T1000 (cell line): ENCODE data around the gene HOXB4.
"Not testable (repeated sequence)": the region's sequence is repeated elsewhere in the genome, so short reads cannot be mapped to it uniquely, and the experiment has no call there.

Experiments
- DNase-seq: peaks from one replicate; lab custom pipeline; 2025; ENCODE audit warnings: mixed read lengths; lab: John Stamatoyannopoulos, UW

HOXB4 gene

DNA sequence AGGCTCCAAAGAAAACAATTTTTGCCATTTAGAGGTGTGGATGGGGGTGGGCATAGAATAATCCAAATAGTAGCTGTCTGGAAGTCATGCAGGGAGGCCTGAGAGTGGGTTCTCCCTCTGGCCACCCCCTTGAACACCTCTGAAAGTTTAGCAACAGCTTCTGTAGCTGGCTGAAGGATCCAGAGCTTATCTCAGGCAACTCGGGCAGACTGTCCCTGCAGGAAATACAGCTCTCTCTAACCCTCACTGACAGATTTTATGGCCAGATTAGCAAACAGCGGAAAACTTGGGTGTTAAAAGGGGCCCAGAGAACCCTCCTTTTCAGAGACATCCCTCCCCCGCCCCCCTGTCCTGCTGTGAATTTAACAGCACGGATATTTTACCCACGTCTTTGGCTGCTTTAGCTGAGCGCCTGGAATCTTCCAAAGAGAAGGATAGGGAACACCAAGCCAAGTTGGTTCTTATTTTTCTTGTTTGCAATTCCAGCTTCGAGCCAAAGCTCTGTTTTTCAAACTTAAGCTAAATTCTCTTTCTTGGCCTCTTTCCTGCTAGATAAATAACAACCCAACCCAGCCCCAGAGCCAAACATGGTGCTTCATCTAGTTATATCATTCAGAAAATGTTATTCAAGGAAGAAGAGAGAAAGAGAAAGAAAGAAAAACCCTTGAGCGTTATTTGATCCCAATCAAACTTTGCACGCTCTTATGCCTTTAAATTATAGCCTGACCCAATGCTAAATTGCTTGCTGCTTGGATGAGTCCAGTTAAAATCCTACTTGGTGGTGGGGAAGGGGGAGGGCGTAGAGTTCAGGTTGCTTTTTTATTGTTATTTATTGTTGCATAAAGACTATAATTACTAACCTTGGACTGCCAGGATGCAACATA lies 31.0 kb downstream of the HOXB4 start:
- no peak for DNase-seq

GRCh38 chr17:48546137-48546923 lies 31.8 kb downstream of the HOXB4 start:
- DNase-seq = no peak

DNA sequence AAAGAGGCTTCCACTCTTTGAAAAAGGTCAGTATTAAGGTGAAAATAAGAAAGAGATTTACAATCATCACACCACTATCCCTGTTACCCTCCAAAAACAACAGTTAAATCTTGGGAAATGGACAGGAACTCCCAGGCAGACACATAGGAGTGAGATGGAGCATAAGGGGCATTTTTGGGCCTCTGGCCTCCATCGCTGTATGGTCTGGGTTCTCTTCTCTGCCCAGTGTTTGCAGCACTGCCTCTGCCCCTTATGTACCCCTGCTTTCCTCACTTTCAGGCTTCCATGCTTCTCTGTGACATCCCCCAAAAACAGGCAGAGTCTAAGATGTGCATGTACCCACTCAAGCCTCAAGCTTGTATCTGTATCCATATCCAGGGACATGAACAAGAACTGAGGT lies 32.6 kb downstream of the HOXB4 start:
- no peak for DNase-seq

- no peak for DNase-seq
Measured at GRCh38 chr17:48545022-48545375, 33.2 kb downstream of the HOXB4 start, which contains the start of gene HOXB2. Gene HOXB2 (minus strand): TSS chr17:48545109. CDS start chr17:48544911, 198 bp downstream.

DNA sequence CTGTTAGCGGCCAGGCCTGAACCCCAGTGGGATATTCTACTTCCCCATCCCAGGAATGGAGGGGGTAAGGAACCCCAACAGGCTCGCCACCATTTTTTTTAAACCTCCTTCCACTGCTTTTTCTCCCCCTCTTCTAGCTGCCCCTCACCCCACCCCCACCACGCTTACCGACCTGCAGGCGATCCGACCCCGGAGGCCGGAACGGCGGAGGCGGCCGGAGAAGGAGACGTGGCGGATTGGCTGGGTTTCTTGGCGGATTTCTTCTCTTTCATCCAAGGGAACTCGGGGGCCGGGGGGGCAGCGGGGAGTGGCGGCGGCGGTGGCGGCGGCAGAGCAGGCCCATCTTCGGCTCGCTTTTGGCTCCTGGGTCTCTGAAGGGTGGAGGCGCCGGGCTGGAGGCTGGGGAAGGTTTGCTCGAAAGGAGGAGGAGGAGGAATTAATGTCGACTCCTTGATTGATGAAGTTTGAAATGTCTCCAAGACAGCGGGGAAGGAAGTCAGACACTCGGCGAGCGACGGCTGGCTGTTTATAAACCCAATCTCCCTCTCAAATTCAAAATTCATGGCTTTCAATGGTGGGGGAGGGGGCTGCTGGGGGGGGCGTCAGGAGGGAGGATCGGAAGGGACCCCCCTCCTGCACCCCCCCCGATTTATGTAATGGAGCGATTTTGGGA lies 33.7 kb downstream of the HOXB4 start:
- peak; percentile 37 for DNase-seq

DNA sequence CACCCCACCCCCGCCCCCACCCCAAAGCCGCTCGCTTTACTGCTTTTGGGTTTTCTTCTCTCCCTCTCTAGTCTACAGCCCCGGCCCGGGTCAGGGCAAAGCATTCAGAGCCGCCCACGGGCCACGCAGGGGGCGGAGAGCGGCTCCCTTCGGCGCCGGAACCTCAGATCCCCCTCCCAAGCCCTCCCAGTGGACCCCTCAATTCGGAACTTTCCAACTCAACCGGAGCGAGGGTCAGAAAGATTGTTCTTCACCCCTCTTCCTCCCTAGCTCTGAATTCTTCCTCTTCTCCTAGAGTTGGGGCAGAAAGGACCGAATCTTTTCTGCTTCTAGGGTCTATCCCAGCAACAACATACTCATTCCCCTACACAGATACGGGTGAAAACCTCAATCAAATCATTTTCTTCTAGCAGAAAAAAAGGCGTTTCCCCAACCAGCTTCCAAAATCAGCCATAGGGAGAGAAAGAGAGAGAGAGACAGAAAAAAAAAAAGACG lies 34.2 kb downstream of the HOXB4 start:
- DNase-seq = no peak

DNA sequence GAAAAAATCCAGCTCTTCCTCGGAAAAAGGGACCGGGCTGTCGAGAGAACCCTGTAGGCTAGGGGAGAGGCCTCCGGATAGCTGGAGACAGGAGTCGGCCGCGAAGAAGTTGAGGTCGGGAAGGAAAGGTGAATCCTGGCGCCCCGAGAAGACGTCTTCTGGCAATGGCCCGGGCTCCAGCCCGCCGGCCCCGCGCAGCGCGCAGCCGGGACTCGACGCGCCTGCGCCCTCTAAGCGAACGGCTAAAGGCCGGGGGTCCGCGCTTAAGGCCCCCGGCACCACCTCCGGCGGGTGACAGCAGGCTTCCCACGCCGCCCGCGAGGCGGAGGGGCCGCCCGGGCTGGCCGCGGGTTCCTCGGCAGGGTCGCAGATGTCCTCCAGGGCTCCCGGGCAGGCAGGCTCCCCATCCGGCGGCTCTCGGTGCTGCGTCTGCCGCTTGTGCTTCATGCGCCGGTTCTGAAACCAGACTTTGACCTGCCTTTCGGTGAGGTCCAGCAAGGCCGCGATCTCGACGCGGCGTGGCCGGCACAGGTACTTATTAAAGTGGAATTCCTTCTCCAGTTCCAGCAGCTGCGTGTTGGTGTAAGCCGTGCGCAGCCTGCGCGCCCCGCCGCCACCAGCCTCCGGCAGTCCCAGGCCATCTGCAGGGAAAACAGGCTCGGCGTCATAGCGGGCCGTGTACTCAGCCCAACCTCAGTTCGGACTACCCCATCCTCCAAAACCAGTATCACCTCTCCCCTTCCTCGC lies 34.9 kb downstream of the HOXB4 start:
- peak; percentile 62 for DNase-seq

GRCh38 chr17:48542698-48543106 lies 35.4 kb downstream of the HOXB4 start:
- no peak for DNase-seq

DNA sequence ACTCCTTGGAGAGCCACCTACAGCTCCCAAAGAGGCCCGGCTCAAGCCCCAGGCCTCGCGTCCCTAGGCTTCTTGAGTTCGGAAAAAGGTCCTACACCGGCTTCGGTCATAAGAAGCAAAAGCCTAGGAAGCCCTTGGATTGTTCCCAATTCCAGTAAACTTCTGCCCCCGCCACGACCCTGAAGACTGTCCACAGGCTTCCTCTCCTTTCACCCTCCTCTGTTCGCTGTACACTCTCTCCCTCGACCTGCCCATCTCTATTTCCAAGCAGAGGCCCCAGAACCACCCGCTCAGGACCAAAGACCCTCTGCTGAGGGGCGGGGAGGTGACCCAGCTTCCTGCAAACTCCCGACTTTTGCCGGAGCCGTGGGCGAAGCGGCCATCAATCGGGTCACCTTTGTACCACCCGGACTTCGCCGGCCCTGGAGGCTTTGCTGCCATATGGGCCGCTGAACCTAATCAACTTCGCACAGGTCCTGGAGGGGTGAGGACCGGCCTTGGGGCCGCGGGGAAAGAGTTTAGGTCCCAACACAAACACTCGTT lies 36.0 kb downstream of the HOXB4 start:
- DNase-seq = no peak

GRCh38 chr17:48541577-48542113 lies 36.5 kb downstream of the HOXB4 start:
- DNase-seq = peak; percentile 51

DNA sequence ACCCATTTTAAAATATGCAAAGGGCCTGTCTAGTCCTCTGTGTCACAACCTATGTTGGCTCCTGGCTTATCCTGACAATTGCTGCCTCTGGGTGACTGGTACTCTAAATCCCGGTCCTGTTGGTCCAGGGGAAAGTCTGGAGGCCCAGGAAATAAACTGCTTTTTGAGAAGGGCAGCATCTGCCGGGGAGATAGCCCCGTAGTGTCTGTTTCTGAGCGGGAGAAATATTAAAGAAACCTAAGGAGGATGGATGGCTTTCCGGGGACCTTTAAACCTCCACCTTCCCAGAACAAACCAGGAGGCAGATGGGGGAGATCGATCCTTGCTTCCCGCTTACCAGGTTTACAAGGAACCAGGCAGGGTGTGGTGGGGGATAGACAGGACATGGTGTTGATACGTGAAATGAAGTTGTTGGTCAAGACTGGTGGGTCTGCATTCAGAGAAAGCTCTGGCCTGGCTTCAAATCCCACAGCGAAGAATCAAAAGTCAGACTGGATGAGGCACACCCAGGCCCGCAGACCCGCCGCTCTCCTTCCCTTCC lies 37.0 kb downstream of the HOXB4 start:
- DNase-seq = no peak

- no peak for DNase-seq
Measured at GRCh38 chr17:48540213-48540612, 37.9 kb downstream of the HOXB4 start.

DNA sequence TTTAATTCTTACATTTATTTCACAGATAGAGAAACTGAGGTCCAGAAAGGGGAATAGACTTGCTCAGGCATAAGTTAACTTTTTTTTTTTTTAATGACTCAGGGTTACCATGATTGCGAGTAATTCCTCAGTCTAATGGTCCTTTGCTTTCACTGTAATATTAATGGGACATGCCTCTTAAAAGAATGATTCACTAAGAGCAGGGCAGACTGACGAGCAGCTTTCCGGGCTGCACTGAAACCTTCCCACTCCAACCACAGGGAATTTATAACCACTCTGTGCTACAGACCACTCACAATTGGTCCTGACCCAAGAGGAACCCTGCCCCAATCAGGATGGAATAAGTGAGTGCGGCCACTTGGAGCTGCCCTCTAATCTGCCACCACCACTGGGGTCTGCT lies 39.0 kb downstream of the HOXB4 start:
- no peak for DNase-seq

- no peak for DNase-seq
Measured at GRCh38 chr17:48537316-48537715, 40.8 kb downstream of the HOXB4 start.

GRCh38 chr17:48535793-48536559 lies 42.2 kb downstream of the HOXB4 start:
- not testable (repeated sequence) for DNase-seq

- no peak for DNase-seq
Measured at GRCh38 chr17:48532261-48532660, 45.9 kb downstream of the HOXB4 start.

DNA sequence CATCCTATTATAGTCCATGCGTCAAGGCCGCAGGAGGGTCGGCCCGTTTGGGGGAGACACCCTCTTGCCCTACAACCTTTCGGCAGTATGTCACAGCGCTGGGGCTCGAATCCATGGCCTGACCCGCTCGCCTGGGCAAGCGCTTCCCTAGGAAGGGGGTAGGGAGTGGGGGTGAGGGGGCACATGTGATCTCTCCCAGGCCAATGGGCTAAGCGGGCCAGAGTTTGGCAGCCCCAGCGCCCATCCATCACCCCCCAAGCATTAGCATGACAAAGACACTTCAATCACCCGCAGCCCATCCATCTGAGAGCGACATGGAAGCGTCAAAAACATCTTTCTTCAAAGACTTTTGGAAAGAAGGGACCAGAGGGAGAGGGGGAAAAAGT lies 47.3 kb downstream of the HOXB4 start, which contains the start of gene HOXB1:
TSS of gene HOXB1 (minus strand) at position 125 of the 386 bp plus-strand sequence. CDS start at position 18, 107 bp downstream.
- no peak for DNase-seq

- no peak for DNase-seq
Measured at GRCh38 chr17:48530208-48530886, 47.8 kb downstream of the HOXB4 start.

DNA sequence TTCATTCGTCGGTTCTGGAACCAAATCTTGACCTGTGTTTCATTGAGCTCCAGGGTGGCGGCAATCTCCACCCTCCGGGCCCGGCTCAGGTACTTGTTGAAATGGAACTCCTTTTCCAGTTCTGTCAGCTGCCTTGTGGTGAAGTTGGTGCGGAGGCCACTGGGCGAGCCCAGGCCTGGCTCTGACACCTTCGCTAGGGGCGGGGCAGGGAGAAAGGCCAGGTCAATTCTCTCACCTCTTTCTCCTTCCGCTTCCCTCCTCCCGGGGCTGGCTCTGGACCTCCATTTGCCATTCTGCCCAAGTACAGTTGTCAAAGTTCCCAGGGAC lies 48.5 kb downstream of the HOXB4 start:
- no peak for DNase-seq
